NCI-H1048 (cell line): ENCODE data around the gene LIN7B.
"Not testable (repeated sequence)": the region's sequence is repeated elsewhere in the genome, so short reads cannot be mapped to it uniquely, and the experiment has no call there.

ENCODE experiments used
- DNase-seq: peaks from one replicate; lab custom pipeline; 2025; lab: John Stamatoyannopoulos, UW

Gene LIN7B

DNA sequence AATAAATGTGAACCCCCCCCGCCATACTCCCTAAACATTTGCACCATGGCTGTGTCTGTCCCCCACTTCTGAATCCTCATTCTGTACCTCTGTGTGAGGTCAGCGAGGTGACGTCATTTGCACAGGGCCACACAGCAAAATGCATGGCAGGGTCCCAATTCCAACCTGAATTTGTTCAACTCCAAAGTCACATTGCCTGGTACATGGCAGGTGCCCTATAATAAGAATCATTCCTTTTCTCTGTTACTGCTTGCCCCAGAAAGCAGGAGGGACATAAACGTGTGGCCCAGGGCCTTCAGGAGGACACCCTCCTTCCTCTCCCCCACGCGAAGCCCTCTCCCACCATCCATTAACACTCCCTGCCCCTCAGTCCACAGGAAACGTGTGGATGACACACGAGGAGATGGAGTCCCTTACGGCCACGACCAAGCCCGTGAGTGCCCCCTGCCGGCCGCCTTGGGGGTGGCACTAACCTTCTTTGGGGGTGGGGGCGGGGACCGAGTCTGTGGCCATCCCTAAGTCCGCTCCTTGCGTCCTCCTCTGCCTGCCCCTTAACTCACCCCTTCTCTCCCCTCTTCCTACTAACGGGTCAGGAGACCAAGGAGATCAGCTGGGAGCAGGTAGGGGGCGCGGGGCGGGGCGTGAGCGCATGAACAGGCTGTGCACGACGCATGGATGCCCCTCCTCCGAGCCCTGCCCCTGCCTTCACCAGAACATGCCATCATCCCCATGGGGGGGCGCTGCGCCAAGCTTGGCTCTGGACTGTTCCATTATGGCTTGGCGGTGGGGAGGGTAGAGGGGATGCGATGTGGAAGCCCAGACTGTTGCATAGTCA is 31.6 kb downstream of the LIN7B start:
- DNase-seq = peak; percentile 45

DNA sequence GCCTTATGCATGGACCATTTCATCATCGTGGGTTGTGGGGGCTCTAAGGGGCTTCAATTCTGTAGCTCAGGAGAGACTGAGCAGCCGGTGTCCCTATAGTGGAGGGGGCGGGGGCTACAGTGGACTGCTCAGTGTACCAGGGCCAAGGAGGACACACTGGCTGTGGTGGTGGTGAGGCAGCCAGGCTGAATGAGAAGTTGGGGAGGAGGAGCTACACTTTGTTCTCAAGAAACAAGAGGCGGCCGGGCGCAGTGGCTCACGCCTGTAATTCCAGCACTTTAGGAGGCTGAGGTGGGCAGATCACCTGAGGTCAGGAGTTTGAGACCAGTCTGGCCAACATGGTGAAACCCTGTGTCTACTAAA is 32.2 kb downstream of the LIN7B start:
- not testable (repeated sequence) for DNase-seq

DNA sequence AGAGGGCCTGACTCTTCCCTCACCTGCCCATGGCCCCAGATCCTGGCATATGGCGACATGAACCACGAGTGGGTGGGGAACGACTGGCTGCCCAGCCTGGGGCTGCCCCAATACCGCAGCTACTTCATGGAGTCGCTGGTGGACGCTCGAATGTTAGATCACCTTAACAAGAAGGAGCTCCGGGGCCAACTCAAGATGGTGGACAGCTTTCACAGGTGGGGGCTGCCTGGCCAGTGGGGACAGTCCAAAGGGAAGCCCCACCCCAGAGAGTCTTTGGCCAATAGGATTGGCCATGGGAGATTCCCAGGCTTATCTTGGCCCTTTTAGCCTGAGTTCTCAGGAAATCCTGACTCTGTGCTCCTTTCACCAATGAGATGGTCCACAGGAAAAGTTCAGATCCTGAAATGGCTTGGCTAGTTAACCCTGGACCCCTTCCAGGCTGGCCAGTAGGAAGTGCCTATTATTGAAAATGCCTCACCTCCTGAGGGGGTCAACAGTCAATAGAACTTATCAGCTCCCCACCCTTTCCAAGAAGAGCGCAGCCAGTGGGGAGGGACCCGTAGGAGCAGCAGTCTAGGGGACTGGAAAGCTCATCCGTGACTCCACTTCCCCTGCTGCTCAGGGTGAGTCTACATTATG is 34.0 kb downstream of the LIN7B start:
- no peak for DNase-seq

DNA sequence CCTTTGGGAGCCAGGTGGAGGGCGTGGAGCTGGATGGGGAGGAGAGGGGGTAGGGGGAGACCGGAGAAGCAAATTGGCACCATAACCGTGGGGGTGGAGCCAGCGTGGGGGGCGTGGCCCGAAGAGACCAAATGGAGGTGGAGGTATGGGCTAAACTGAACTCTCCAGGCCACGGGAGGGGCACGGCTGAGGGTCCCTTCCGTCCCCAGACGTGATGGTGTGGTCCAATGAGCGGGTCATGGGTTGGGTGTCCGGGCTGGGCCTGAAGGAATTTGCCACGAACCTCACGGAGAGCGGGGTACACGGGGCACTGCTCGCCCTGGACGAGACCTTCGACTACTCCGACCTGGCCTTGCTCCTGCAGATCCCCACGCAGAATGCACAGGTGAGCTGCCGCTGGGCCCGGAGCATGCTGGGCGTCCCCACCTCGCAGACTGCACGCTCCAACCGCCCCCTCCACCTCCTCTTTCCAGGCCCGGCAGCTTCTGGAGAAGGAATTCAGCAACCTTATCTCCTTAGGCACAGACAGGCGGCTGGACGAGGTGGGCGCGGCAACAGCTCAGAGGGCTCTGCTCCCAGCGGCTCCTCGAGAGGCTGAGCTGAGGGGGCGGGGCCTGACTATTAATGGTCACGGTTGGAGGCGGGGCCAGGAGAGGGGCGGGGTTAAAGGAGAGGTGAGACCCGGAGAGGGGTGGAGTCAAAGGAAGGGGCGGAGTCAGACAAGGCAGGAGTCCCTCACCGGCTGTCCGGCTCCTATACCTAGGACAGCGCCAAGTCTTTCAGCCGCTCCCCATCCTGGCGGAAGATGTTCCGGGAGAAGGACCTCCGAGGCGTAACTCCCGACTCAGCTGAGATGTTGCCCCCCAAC is 34.8 kb downstream of the LIN7B start:
- peak; percentile 87 for DNase-seq

DNA sequence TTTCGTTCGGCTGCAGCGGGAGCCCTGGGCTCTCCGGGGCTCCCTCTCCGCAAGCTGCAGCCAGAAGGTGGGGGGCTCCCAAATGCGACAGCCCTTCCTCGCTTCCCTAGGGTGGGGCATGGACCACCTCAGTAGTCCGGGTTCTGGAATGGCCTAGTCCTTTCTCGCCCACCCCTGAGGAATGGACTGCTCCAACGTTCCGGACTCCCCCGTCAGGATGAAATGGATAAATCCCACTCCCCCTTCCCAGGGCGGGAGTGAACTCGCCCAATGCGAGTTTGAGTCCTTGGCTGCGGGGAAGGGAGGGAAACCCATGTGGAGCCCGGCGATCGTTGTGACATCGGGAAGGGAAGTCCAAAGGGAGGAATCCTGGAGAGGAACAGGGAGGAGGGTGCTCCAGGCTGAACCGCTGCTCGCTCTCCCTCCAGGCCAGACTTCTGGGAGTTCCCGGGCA is 35.5 kb downstream of the LIN7B start:
- DNase-seq = peak; percentile 62

DNA sequence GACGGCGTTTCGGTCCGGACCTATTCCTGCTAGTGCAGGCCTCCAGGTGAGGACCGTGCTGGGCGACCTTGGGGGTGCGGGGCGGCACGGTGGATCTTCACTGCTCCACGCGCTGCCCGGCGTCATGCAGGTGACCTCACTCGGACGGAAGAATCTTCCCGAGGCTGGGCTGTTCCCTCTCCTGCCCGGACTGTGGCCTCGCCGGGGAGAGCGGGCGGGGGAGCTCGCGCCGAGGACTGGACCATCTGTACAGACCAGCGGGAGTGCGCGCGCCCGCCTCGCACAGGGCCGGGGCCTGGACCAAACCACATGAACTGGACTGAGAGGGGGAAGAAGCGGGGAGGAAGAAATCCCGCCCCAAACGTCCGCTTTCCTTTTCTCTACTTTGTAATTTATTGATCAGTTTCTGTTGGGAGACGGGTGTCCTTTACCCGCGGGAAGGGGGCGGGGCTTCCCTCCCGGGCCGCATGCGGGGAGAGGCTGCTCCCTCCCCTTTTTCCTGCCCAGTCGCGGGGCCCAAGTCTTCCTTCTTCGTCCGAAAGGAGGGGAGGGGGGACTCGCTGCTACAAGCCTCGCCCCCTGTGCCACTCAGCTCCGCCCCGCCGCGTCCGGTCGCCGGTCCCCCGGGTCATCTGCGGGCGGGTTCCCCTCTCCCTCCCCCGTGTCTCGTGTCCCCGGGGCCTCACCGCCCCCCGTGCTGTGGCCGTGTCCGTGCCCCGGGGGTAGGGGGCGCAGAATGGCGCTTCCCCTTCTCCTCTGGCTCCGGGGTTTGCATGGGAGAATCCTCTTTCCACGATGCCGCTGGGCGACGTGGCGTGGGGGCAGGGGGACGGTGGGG is 36.2 kb downstream of the LIN7B start:
- DNase-seq = peak; percentile 63

DNA sequence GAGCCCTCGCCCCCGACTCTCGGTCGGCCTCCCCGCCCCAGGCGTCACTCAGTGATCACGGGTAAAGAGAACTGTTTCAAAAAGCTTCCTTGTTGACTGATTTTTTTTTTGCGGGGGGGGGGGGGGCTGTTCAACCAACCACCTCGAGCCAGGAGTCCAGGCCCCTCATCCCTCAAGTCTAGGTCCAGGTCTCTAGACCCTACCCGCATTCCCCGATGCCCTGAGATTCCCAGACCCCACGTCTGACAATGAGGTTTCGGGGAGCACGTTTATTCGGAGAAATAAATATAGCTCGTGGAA is 36.7 kb downstream of the LIN7B start:
- no peak for DNase-seq

DNA sequence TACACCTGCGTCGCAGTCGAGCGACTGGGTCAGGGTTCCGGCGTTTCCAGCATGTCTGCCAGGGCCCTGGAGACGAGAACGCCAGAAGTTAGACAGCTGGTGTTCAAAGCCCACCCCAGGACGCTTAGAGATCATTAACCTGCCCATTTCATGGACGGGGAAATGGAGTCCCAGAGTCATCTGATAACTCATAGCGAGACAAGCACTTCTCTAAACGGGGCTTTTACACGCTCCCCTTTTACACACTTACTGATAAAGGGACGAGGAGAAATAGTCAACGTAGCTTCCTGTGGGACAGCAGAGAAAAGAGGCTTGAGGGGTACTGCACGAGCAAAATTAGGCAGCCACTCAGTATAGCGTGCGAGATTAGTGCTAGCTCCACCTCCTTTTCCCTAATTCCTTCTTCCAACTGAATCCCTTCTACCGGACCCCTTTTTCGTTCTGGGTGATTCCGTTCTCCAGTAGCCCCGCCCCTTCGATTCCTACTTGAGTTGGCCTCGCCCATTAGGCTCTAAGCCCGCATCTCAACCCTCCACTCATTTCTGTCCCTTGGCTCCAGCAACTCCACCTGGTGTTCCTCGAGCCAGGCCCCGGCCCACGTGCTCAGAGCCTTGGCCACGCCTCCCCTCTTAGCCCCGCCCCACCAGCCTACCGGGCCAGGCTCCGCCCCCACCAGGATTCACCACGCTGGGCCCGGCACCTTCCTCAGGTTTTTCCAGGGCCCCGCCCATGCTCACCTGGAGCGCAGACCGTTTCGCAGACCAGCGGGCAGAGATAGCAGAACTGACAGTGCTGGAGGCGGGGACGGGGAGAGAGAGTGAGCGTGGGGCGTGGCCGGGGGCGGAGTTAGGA is 37.3 kb downstream of the LIN7B start:
- DNase-seq = peak; percentile 81

DNA sequence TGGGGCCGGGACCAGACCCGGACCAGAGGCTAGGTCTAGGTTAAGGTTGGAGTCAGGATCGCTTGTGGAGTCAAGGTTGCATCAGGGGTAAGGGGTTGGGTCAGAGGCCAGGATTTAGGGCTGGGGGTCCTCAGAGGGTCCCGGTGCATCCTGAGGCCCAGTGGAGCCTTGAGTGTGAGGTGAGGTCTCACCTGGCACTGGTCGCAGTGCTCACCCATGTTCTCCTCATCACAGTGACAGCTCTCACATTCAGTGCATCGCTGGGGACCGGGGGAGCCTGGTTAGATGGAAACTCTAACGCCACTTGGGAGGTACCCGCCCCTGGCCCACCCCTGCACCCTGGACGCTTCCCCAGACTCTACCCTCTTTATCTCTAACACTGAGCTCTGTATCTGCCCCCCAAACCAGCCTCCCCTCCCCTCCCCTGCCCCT is 38.0 kb downstream of the LIN7B start:
- DNase-seq = no peak

DNA sequence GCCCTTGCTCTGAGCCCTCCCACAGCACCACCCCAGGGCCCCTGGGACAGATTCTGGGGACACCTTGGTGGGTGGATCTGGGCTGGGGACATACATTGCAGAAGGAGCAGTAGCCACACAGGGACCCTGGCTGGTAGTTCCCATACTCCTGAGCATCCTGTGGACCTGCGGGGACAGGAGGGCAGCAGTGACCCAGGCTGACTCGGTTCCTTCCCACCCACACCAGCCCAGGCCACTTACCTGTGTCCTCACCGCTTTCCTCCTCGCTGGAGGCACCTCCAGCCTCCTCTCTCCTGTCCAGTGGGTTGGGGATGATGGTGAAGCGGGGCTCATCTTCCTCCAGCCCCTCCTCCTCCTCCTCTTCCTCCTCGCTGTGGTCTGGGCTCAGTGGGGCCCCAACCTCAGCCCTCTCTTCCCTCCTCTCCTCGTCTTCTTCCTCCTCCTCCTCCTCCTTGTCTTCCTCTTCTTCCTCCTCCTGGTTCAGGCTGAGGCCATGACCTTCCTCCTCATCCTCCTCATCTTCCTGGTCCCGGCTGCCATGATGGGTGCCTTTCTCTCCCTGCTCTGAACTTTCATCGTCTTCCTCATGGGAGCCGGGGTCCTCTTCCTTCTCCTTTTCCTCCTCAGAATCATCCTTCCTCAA is 39.1 kb downstream of the LIN7B start:
- DNase-seq = no peak

DNA sequence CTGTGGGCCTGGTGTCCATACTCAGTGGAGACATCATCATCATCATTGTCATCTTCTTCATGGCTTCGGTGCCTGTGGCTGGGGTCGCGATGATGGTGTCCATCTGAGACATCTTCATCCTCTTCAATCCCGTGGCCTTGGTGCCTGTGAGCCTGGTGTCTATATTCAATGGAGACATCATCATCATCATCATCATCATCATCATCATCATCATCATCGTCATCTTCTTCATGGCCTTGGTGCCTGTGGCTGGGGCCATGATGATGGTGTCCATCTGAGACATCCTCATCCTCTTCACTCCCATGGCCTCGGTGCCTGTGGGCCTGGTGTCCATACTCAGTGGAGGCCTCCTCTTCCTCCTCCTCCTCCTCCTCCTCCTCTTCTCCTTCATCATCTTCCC is 40.1 kb downstream of the LIN7B start:
- no peak for DNase-seq

DNA sequence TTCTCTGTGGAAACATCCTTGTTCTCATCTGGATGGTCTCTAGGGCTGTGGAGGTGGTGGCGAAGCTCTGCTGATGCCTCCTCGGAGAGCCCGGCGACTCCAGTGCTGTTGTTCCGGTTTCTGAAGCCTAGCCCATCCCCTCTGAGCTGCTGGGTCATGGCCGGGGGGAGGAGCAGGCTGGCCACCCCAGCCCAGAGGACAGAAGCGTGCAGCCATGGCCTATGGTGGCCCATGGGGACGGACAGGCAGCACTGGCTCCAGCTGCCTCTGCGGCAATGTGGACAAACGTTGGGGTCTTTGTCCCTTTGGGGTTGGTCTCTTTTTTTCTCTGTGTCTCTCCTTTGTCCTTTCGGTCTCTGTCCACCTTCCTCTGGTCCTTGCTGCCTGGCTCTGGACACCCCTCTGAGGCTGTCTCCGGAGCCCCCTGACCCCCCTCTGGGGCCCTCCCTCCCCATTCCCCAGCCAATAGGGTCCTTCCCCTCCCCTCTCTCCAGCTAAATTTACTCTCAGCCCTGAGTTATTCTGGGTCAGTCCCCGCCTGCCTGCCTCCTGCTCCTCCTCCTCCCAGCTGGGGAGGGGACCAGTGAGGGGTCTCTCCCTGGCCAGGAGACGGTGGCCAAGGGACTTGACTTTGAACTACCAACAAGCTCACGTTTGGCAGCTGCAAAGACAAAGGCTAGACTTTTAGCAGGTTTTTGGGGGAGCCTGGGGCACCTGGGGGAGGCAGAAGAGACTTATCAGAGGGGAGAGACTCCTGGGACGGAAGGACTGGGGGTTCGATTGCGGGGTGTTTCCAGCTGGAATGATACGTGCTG is 41.0 kb downstream of the LIN7B start, which contains the start of gene HRC:
Gene HRC, minus strand, starts transcription at position 392 of the 815 bp plus-strand sequence. Its CDS starts 159 bp downstream, at position 233.
- no peak for DNase-seq

DNA sequence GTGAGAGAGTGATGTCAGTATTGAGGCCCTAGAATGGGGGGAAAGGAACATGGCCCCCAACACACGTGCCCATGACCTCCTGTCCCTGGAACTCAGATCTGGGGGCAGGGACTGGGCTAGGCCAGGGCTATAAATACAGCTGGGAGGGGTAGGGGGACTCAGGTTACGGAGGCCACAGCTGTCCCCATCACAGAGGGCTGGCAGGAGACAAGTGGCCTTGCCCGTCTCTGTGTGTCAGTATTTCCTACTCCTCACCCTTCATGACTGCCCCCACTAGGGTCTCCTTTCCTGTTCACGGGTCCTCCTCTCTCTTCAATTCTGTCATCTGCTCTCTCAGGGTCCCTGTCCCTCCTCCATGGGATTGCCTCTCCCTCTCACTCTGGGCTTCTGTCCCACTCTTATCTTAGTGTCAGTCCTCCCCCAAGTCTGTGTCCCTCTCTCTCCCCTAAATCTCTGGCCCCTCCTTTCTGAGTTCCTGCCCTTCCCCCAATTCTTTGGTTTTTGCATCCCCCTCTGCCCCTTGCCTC is 41.7 kb downstream of the LIN7B start:
- no peak for DNase-seq

DNA sequence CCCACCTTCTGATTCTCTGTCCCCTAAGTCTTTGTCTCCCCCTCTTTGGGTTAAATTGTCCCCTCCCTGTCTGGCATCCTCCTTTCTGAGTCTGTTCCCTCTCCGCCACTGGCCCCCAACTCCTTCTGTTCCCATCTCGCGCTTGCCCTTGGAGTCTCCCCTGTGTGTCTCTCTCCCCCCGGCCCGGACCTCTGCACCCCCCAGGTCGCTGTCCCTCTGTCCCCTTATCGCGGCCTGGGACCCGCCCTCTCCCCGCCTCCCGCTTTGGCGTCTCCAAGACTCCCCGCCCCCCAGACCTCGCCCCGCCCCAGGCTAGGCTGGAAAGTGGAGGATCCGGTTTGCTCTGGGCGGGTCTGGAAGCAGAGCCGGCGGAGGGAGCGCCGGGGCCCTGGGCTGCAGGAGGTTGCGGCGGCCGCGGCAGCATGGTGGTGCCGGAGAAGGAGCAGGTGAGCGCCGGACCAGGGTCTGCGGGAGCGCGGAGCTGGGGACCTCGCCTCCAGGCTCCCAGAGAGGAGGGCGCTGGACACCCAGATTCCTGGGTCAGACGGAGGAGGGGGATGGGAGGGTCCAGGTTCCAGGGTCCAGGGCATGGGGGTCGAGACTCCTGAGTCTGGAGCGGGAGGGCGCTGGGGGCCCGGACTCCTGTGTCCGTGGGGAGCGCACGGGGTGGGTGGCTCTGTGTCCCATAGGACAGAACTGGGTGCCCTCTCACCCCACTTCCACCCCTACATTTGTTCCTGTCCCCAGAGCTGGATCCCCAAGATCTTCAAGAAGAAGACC is 43.5 kb downstream of the LIN7B start, which contains the start of gene TRPM4:
Gene TRPM4, plus strand, starts transcription at position 348 of the 780 bp plus-strand sequence. Its CDS starts 75 bp downstream, at position 423.
- peak; percentile 65 for DNase-seq

DNA sequence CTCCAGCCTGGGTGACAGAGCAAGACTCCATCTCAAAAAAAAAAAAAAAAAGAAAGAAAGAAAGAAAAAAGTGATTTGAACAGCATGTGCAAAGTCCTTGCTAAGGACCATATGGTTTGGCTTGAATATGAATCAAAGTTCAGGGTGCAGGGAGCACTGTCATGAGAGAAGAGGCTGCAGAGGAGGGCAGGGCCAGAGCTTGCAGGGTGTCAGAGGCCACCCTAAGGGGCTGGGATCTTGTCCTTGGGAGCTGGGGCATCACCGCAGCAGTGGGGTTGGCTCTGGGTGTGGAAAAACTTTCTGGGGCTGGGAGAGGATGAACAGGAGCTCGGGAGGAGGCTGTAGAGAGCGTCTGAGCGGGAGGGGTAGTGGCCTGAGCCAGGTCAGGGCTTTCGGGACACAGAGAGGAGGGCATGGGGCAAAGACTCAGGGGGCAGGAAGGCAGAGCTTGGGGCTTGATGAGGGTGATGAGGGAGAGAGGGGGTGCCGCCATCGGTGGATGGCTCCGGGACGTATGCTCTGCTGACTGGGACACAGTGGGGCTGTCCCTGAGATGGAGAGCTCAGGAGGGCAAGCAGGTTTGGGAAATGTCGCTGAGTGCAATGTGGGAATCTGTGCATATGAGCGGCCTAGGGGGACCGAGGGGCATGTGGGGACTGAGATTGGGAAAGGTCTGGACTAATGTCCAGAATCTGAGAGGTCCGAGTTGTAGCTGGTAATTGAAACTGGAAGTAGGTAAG is 46.5 kb downstream of the LIN7B start:
- no peak for DNase-seq

DNA sequence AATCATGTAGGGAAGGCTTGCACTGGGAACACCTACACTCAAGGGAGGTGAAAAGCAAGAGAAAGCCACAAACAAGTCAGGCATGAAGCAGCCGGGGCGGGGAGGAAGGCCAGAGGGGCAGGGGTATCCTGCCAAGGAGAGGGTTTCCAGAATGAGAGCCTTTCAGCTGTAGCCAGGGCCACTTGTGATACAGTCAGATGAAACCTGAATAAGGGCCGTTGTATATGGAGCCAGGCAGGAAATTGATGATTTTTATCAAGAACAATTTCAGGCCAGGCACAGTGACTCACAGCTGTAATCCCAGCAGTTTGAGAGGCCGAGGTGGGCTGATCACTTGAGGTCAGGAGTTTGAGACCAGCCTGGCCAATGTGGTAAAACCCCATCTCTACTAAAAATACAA is 47.8 kb downstream of the LIN7B start:
- DNase-seq = no peak

DNA sequence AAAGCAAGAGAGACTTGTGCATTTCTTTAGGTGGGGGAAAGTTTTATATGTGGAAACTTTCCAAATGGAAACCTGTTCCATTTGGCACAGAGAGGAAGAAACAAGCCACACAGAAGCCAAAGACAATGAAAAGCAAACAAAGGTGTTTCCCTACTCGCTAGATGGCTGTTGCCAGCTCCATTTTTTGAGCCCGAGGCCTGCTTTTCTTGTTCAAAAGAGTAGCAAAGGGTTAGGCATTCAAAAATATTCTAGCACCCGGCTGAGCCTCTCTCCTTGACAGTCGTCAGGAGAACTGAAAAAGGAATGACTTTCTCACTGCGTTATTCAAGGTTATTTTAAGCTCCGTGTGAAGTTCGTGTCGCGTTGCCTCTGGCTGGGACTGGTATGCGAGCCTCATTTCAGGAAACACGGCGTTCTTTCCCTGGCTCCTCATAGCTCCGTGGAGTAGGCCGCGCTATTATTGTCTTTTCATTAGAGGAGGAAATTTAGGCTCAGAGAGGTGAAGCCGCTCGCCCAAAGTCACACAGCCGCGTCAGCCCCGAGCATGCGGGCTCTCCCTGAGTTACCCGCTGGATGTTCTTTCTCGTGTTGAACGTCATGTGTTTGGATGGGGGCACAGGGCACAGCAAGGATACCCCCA is 51.1 kb downstream of the LIN7B start:
- no peak for DNase-seq
